GM12872 (cell line): ENCODE data around the gene TRAF3IP3.

ENCODE experiments used
- TF ChIP-seq, protein P1 (sequence below): IDR thresholded peaks from 3 replicates; pipeline ENCODE4 v1.5.1; 2011; ENCODE audit warnings: low read depth, mild to moderate bottlenecking, low read length, moderate library complexity; ENCODE audit not compliant: insufficient read depth

TRAF3IP3 gene

GRCh38 chr1:209769171-209769904 lies 13.5 kb downstream of the TRAF3IP3 start:
- TF ChIP-seq, protein P1, sequence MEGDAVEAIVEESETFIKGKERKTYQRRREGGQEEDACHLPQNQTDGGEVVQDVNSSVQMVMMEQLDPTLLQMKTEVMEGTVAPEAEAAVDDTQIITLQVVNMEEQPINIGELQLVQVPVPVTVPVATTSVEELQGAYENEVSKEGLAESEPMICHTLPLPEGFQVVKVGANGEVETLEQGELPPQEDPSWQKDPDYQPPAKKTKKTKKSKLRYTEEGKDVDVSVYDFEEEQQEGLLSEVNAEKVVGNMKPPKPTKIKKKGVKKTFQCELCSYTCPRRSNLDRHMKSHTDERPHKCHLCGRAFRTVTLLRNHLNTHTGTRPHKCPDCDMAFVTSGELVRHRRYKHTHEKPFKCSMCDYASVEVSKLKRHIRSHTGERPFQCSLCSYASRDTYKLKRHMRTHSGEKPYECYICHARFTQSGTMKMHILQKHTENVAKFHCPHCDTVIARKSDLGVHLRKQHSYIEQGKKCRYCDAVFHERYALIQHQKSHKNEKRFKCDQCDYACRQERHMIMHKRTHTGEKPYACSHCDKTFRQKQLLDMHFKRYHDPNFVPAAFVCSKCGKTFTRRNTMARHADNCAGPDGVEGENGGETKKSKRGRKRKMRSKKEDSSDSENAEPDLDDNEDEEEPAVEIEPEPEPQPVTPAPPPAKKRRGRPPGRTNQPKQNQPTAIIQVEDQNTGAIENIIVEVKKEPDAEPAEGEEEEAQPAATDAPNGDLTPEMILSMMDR = no peak

- TF ChIP-seq, protein P1 = 0 out of 3 replicates have a peak, but pooled peaks have one; percentile 5
Observed at GRCh38 chr1:209769971-209770370, 14.1 kb downstream of the TRAF3IP3 start.

DNA sequence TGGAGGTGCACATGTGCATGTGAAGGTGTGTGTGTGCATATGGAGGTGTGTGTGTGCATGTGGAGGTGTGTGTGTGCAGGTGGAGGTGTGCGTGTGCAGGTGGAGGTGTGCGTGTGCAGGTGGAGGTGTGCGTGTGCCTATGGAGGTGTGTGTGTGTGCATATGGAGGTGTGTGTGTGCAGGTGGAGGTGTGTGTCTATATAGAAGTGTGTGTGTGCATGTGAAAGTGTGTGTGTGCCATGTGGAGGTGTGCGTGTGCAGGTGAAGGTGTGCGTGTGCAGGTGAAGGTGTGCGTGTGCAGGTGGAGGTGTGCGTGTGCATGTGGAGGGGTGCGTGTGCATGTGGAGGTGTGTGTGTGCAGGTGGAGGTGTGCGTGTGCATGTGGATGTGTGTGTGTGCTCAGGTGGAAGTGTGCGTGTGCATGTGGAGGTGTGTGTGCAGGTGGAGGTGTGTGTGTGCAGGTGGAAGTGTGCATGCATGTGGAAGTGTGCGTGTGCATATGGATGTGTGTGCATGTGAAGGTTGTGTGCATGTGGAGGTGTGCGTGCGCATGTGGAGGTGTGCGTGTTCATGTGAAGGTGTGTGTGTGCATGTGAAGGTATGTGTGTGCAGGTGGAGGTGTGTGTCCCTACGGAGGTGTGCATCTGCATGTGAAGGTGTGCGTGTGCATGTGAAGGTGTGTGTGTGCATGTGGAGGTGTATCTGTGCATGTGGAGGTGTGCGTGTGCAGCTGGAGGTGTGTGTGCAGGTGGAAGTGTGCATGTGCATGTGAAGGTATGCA lies 15.0 kb downstream of the TRAF3IP3 start:
- TF ChIP-seq, protein P1 = no peak

DNA sequence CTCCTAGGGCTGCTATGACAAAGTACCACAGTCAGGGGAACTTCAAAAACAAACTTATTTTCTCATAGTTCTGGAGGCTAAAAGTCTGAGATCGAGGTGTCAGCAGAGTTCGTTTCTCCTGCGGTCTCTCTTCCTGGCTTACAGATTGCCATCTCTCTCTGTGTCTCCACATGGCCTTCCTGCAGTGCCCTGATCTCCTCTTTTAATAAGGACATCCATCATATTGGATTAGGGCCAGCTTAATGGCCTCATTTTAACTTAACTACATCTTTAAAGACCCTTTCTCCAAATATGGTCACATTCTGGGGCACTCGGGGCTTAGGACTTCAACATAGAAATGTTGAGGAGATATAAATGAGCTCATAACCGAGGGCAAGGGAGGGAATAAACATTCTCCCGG lies 16.3 kb downstream of the TRAF3IP3 start:
- TF ChIP-seq, protein P1 = no peak

DNA sequence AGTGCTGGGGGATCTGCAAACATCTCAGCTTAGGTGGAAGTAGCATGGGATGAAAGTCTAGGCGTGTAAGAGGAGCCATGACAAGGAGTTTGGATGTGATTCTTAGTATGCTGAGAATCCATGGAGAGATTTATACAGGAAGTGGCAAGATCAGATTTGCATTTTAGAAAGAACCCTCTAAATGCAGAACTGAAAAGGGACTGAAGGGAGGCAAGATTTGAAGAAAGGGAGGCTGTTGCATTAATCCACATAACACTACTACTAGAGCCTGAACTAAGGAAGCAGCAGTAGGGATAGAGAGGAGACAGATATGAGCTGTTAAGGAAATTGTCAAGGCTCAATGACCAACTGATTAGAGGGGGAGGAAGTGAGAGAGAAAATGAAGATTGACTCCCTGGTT lies 18.7 kb downstream of the TRAF3IP3 start:
- TF ChIP-seq, protein P1 = no peak

- TF ChIP-seq, protein P1 = no peak
Observed at GRCh38 chr1:209775678-209776077, 19.8 kb downstream of the TRAF3IP3 start.

DNA sequence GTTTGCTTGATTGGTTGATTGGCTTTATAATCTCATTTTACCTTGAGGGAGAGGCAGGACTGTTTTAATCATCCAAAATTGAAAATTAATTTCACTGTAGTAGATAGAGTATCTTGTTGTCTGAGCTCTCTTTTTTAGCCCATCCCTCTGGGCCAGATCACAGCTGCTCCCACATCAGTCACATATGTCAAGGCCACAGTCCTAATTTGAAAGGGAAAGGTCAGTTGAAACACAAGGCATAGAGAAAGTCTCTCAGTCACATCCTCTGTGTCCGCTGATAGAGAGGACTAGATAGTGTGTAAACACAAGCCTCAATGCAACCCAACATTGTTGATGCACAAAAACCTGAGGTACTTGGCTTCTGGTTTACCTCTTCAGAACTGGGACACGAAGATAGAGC lies 21.7 kb downstream of the TRAF3IP3 start:
- TF ChIP-seq, protein P1 = no peak
